ENCODE measurements around the gene UBE2G1.
"Not testable (repeated sequence)": the region's sequence is repeated elsewhere in the genome, so short reads cannot be mapped to it uniquely, and the experiment has no call there.

UBE2G1 gene

DNA sequence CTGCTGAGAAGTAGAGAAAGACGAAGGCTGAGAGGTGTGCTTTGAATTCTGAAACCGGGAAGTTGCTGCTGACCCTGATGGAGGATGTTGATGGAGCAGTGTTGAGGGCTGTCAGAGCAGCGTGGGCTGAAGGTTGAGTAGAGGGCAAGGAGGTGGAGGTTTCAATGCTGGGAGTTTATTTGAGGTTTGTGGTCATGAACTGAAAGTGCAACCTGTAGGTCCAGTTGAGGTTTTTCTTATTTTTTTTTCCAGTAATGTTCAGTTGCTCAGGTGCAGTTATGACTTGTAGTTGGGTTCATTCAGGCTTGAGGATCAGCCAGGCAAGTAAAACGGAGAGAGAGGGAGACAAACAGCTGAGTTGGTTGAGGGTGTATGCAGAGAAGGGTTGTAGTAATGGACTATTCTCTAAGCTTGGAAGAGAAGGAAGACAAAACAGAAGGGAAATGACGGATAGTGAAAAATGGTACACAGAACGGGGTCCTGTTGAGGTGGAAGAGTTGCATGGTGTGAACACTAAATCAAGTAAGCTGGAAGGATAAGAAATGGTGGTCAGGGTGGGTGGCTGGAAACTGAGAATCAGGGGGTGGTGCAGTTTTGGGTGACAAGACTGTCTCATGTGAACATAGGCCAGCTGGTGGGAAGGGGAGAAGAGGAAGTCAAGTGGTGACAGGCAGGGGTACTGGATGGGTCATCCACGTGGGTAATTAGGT lies 8.7 kb upstream of the UBE2G1 start:
- no peak for DNase-seq

DNA sequence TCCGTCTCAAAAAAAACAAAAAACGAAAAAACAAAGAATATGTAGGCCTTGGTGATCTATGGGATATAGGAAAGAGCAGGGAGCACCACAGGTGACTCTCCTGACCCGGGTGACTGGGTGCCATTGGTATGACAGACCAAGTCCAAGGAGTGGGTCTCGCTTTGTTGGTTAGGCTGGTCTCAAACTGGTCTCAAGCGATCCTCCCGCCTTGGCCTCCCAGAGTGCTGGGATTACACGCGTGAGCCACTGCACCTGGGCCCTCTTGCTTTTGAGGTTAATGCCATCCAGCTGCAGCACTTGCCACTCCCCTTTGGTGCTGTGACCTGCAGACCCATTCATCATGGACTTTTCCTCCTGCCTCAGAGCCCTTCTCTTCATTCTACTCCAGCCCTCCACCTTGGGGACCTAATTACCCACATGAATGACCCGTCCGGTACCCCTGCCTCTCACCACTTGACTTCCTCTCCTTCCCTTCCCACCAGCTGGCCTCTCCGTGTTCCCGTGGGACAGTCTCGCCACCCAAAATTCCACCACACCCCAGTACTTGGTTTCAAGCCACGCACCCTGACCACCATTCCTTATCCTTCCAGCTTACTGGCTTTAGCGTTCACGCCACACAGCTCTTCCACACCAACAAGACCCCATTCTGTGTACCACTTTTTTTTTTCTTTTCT lies 3.2 kb upstream of the UBE2G1 start:
- DNase-seq, result no peak

DNA sequence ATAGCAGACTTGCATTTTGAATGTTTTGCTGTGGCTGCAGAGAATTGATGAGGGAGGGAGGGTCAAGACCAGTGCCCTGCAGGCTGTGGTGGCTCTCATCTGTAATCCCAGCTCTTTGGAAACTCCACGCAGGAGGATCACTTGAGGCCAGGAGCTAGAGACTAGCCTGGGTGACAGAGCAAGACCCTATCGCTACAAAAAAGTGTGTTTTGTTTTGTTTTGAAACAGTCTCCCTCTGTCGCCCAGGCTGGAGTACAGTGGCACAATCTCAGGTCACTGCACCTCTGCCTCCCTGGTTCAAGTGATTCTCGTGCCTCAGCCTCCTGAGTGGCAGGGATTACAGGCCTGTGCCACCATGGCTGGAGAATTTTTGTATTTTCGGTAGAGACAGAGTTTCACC lies 1.9 kb upstream of the UBE2G1 start:
- DNase-seq, result no peak

GRCh38 chr17:4367177-4367576 lies 702 bp upstream of the UBE2G1 start:
- not testable (repeated sequence) for DNase-seq

DNA sequence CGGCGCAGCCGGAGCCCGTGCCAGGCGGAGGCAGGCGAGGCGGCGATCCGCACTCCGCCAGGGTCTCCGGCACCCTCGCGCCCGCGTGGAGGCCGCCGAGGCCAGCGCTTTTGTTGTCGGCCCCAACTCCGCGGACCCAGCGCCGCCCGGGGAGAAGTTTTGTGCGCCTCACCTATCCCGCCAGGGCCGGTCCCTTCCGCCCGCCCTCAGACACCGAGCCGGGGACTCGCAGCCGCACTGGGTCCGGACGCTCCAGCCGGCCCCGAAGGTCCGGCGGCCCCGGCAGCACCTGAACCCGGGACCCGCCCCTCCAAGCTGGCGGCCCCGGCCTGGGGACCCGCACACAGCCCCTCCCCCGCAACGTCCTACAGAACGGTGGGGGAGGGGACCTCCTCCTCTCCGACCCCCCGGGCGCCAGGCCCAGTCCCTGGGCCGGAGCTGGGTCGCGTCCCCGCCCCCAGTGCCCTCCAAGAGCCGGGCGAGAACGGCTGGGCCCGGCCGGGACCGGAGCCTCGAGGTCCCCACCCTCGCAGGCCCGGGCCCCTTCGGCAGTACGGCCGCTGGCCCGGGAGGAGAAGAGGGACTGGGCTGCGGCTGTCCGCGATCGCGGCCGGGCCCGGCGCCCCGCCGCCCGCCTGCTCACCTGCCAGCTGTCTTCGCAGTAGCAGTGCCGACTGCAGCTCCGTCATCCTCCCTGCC lies 698 bp downstream of the UBE2G1 start:
- no peak for DNase-seq

DNA sequence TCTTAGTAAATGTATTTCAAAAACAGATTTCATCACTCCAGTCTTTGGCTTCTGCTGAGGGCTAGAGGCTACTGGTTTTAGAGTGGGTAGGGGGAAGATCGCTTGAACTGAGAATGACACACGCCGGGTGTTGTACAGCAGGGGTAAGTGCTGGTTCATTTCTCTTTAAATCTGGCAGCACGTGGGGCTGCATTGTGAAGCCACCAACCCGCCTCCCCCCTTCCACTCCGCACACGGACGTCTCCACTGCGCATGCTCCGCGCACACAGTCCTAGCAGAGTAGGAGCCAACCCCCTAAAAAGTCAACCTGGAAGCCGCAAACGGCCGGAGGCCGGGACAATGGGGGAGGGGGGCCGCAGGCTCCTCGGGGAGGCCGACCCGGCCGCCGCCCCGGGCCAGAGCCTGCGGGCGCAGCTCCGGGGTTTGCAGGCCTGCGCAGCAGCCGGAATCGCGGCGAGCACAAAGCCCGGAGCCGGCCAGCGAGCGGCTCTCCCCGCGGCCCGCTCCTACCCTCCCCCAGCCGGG lies 1.3 kb downstream of the UBE2G1 start:
- no peak for DNase-seq

- no peak for DNase-seq
Observed at GRCh38 chr17:4364622-4365041, 1.8 kb downstream of the UBE2G1 start.

GRCh38 chr17:4362141-4362540 lies 4.3 kb downstream of the UBE2G1 start:
- DNase-seq, result no peak

- DNase-seq, result no peak
Observed at GRCh38 chr17:4358154-4358553, 8.3 kb downstream of the UBE2G1 start.

DNA sequence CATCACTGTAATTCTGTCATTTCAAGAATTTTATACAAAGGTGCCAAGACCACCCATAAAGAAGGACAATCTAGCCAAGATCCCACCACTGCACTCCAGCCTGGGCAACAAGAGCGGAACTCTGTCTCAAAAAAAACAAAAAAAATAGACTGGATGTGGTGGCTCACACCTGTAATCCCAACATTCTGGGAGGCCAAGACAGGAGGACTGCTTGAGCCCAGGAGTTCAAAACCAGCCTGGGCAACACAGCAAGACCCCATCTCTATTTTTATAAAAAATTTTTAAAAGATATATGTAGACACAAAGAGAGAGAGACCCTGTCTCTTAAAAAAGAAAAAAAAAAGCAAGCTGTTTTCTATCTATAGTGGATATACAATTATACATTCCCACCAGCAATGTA lies 8.8 kb downstream of the UBE2G1 start:
- DNase-seq, result no peak

- DNase-seq, result no peak
Observed at GRCh38 chr17:4357030-4357628, 9.3 kb downstream of the UBE2G1 start.

GRCh38 chr17:4354862-4355514 lies 11.5 kb downstream of the UBE2G1 start:
- DNase-seq, result no peak

DNA sequence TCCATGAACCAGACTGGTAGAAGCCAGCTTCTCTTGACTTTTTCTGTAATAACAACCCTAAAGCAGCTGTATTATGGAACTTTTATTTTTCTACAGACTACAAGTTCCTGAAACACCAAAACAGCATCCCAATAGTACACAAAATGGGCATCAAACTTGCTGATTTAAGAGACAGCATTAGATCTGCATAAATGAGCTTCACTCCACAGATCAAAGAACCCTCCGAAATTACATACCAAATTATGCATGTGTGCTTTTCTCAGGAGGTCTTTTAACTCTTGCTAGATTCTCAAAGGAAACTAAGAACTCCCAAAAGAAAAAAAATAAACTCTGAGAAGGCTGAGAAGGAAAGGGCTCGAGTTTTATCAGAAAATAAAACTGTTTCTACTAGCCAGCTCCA lies 12.3 kb downstream of the UBE2G1 start:
- DNase-seq, result no peak

- not testable (repeated sequence) for DNase-seq
Observed at GRCh38 chr17:4350214-4350613, 16.3 kb downstream of the UBE2G1 start.

- DNase-seq, result no peak
Observed at GRCh38 chr17:4345581-4346252, 20.8 kb downstream of the UBE2G1 start.

GRCh38 chr17:4344926-4345325 lies 21.5 kb downstream of the UBE2G1 start:
- DNase-seq, result no peak

GRCh38 chr17:4342535-4342934 lies 23.9 kb downstream of the UBE2G1 start:
- no peak for DNase-seq

- DNase-seq, result no peak
Observed at GRCh38 chr17:4341616-4341977, 24.9 kb downstream of the UBE2G1 start.

DNA sequence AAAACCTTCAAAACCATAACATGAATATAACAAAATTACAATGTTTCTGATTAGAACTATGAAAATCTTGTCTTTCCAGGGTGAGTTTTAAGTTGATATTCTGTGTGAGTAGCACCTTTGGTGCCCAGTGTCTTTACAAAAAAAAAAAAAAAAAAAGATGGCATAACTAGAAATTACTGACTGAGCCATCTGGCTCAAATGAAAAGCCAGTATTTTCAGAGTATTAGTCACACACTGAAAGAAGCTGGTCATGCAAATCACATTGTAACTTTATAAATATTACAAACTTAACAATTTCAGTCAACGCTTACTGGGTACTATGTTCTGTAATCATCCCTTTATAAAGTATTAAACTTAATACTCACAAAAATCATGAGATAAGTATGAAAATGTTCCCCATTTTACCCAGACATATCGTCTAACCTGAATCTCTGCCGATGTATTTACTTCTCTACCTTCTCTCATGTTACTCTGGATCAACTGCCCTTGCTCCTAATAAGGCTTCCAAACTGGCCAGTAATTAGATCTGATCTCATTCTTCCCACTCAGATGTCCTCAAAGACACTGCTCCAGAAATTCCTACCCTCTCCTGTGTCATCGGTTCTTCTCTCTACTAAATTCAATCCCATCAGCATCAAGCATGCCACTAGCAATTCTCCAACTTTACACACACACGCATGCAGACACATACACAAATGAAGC lies 25.4 kb downstream of the UBE2G1 start:
- no peak for DNase-seq

- no peak for DNase-seq
Observed at GRCh38 chr17:4334776-4335584, 31.5 kb downstream of the UBE2G1 start.

- DNase-seq, result no peak
Observed at GRCh38 chr17:4334332-4334731, 32.1 kb downstream of the UBE2G1 start.
